ENCODE measurements around the gene GPC5.
"Not testable (repeated sequence)": the region's sequence is repeated elsewhere in the genome, so short reads cannot be mapped to it uniquely, and the experiment has no call there.

Gene GPC5

GRCh38 chr13:91893040-91893439 is 494.6 kb downstream of the GPC5 start:
- H3K27me3 ChIP-seq (ENCODE audit: insufficient read depth, insufficient read length), result no peaks in the 10 kb centered on the region
- H3K9ac ChIP-seq (ENCODE audit: insufficient read length, low read depth), result no peak overlapping the region
- no peaks in the 10 kb centered on the region for H3K36me3 ChIP-seq (ENCODE audit: insufficient read depth, insufficient read length, low read length)
- H3K4me3 ChIP-seq (ENCODE audit: insufficient read length, low read depth), result no peak overlapping the region
- no peak for DNase-seq (ENCODE audit: low read depth, low spot score)
- no peaks in the 10 kb centered on the region for H3K4me1 ChIP-seq (ENCODE audit: insufficient read depth, insufficient read length)
- TF ChIP-seq SUZ12 (IDR thresholded peaks at IDR 0.05; ENCODE audit: extremely low read depth, insufficient read depth, insufficient read length) (no peak), YY1 (IDR thresholded peaks at IDR 0.05; ENCODE audit: insufficient read depth, insufficient read length) (no peak), ZNF274 (IDR thresholded peaks at IDR 0.05; ENCODE audit: low read depth, low read length) (no peak)
- H3K9me3 ChIP-seq (ENCODE audit: insufficient read depth, low read length), result no peaks in the 10 kb centered on the region

DNA sequence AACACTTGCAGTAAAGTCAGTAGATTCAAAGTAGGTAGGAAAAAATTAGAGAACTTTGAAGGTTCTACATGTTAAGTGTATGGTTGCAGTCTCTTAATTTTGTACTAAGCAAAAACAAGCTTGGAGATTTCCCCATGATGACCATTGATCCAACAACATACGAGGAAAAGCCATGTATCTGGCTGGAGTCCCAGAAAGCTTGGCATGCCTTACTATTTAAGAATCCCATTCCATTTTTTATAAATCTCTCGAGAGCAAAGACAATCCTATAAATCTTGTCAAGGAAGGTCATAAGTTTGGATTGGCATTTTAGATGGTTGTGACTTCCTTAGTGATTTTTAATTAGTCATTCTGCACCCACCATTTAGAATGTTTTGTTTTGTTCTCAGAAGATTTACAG is 495.9 kb downstream of the GPC5 start:
- Histone ChIP-seq H3K4me1 (ENCODE audit: insufficient read depth, insufficient read length) (no peaks in the 10 kb centered on the region), H3K27me3 (ENCODE audit: insufficient read depth, insufficient read length) (no peaks in the 10 kb centered on the region), H3K36me3 (ENCODE audit: insufficient read depth, insufficient read length, low read length) (no peaks in the 10 kb centered on the region), H3K9ac (ENCODE audit: insufficient read length, low read depth) (no peak overlapping the region), H3K4me3 (ENCODE audit: insufficient read length, low read depth) (no peak overlapping the region), H3K9me3 (ENCODE audit: insufficient read depth, low read length) (no peaks in the 10 kb centered on the region)
- TF ChIP-seq ZNF274 (IDR thresholded peaks at IDR 0.05; ENCODE audit: low read depth, low read length), result no peak
- no peak for TF ChIP-seq SUZ12 (IDR thresholded peaks at IDR 0.05; ENCODE audit: extremely low read depth, insufficient read depth, insufficient read length)
- no peak for TF ChIP-seq YY1 (IDR thresholded peaks at IDR 0.05; ENCODE audit: insufficient read depth, insufficient read length)
- no peak for DNase-seq (ENCODE audit: low read depth, low spot score)

DNA sequence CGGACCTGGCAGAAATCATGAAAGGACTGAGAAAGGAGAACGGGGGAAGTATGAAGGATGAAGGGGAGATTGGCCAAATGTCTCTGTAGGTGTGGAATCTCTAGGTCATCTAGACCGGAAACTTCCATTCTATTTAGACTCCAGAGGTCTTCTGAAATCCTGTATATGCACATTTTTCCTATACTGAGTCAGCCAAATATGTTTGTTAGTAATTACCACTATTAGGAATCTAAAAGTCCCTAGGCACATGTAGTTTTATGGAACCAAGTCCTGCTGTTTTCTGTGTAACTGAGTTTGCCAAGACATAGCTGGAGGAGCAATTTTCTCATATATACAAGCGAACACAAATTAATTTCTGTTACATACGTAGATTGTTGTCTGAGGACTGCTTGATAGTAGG is 498.1 kb downstream of the GPC5 start:
- TF ChIP-seq SUZ12 (IDR thresholded peaks at IDR 0.05; ENCODE audit: extremely low read depth, insufficient read depth, insufficient read length), result no peak
- TF ChIP-seq ZNF274 (IDR thresholded peaks at IDR 0.05; ENCODE audit: low read depth, low read length), result no peak
- TF ChIP-seq YY1 (IDR thresholded peaks at IDR 0.05; ENCODE audit: insufficient read depth, insufficient read length), result no peak
- no peaks in the 10 kb centered on the region for H3K9me3 ChIP-seq (ENCODE audit: insufficient read depth, low read length)
- no peak overlapping the region for H3K4me3 ChIP-seq (ENCODE audit: insufficient read length, low read depth)
- H3K9ac ChIP-seq (ENCODE audit: insufficient read length, low read depth), result no peak overlapping the region
- H3K36me3 ChIP-seq (ENCODE audit: insufficient read depth, insufficient read length, low read length), result no peaks in the 10 kb centered on the region
- no peaks in the 10 kb centered on the region for H3K27me3 ChIP-seq (ENCODE audit: insufficient read depth, insufficient read length)
- no peaks in the 10 kb centered on the region for H3K4me1 ChIP-seq (ENCODE audit: insufficient read depth, insufficient read length)
- no peak for DNase-seq (ENCODE audit: low read depth, low spot score)

GRCh38 chr13:91898986-91899385 is 500.6 kb downstream of the GPC5 start:
- H3K4me3 ChIP-seq (ENCODE audit: insufficient read length, low read depth); H3K27me3 ChIP-seq (ENCODE audit: insufficient read depth, insufficient read length); H3K36me3 ChIP-seq (ENCODE audit: insufficient read depth, insufficient read length, low read length); DNase-seq (ENCODE audit: low read depth, low spot score); H3K4me1 ChIP-seq (ENCODE audit: insufficient read depth, insufficient read length); H3K9me3 ChIP-seq (ENCODE audit: insufficient read depth, low read length); H3K9ac ChIP-seq (ENCODE audit: insufficient read length, low read depth): not testable (repeated sequence)

GRCh38 chr13:91902291-91902690 is 503.9 kb downstream of the GPC5 start:
- no peak for DNase-seq (ENCODE audit: low read depth, low spot score)
- H3K27me3 ChIP-seq (ENCODE audit: insufficient read depth, insufficient read length), result no peaks in the 10 kb centered on the region
- TF ChIP-seq SUZ12 (IDR thresholded peaks at IDR 0.05; ENCODE audit: extremely low read depth, insufficient read depth, insufficient read length) (no peak), ZNF274 (IDR thresholded peaks at IDR 0.05; ENCODE audit: low read depth, low read length) (no peak), YY1 (IDR thresholded peaks at IDR 0.05; ENCODE audit: insufficient read depth, insufficient read length) (no peak)
- H3K4me3 ChIP-seq (ENCODE audit: insufficient read length, low read depth), result no peak overlapping the region
- H3K4me1 ChIP-seq (ENCODE audit: insufficient read depth, insufficient read length), result no peaks in the 10 kb centered on the region
- no peaks in the 10 kb centered on the region for H3K36me3 ChIP-seq (ENCODE audit: insufficient read depth, insufficient read length, low read length)
- H3K9me3 ChIP-seq (ENCODE audit: insufficient read depth, low read length), result no peaks in the 10 kb centered on the region
- no peak overlapping the region for H3K9ac ChIP-seq (ENCODE audit: insufficient read length, low read depth)

DNA sequence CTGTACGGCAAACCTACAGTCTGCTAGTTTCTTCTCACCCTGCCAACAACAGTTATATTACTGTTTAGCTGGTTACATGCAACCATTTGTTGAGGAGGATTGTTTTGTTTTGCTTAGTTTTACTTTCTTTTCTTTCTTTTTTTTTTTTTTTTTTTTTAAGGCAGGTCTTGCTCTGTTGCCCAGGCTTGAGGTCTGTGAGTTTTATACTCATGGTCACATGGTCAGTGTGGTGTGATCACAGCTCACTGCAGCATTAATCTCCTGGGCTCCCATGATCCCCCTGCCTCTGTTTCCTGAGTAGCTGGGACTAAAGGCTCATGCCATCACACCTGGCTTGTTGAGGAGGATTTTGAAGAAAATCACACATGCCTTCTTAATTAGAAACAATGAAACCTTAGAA is 505.6 kb downstream of the GPC5 start:
- Histone ChIP-seq H3K27me3 (ENCODE audit: insufficient read depth, insufficient read length) (no peaks in the 10 kb centered on the region), H3K4me3 (ENCODE audit: insufficient read length, low read depth) (no peak overlapping the region), H3K9ac (ENCODE audit: insufficient read length, low read depth) (no peak overlapping the region), H3K4me1 (ENCODE audit: insufficient read depth, insufficient read length) (no peaks in the 10 kb centered on the region), H3K36me3 (ENCODE audit: insufficient read depth, insufficient read length, low read length) (no peaks in the 10 kb centered on the region), H3K9me3 (ENCODE audit: insufficient read depth, low read length) (no peaks in the 10 kb centered on the region)
- no peak for DNase-seq (ENCODE audit: low read depth, low spot score)
- no peak for TF ChIP-seq YY1 (IDR thresholded peaks at IDR 0.05; ENCODE audit: insufficient read depth, insufficient read length)
- no peak for TF ChIP-seq SUZ12 (IDR thresholded peaks at IDR 0.05; ENCODE audit: extremely low read depth, insufficient read depth, insufficient read length)
- TF ChIP-seq ZNF274 (IDR thresholded peaks at IDR 0.05; ENCODE audit: low read depth, low read length), result no peak

- no peak for DNase-seq (ENCODE audit: low read depth, low spot score)
- no peak overlapping the region for H3K9ac ChIP-seq (ENCODE audit: insufficient read length, low read depth)
- H3K4me1 ChIP-seq (ENCODE audit: insufficient read depth, insufficient read length), result no peaks in the 10 kb centered on the region
- no peak for TF ChIP-seq YY1 (IDR thresholded peaks at IDR 0.05; ENCODE audit: insufficient read depth, insufficient read length)
- no peak for TF ChIP-seq SUZ12 (IDR thresholded peaks at IDR 0.05; ENCODE audit: extremely low read depth, insufficient read depth, insufficient read length)
- TF ChIP-seq ZNF274 (IDR thresholded peaks at IDR 0.05; ENCODE audit: low read depth, low read length), result no peak
- H3K4me3 ChIP-seq (ENCODE audit: insufficient read length, low read depth), result no peak overlapping the region
- no peaks in the 10 kb centered on the region for H3K9me3 ChIP-seq (ENCODE audit: insufficient read depth, low read length)
- no peaks in the 10 kb centered on the region for H3K27me3 ChIP-seq (ENCODE audit: insufficient read depth, insufficient read length)
- H3K36me3 ChIP-seq (ENCODE audit: insufficient read depth, insufficient read length, low read length), result no peaks in the 10 kb centered on the region
These were observed 506.2 kb downstream of the GPC5 start for GRCh38 chr13:91904597-91904996.

- H3K9ac ChIP-seq (ENCODE audit: insufficient read length, low read depth), result no peak overlapping the region
- no peaks in the 10 kb centered on the region for H3K9me3 ChIP-seq (ENCODE audit: insufficient read depth, low read length)
- H3K27me3 ChIP-seq (ENCODE audit: insufficient read depth, insufficient read length), result no peaks in the 10 kb centered on the region
- H3K4me1 ChIP-seq (ENCODE audit: insufficient read depth, insufficient read length), result no peaks in the 10 kb centered on the region
- no peaks in the 10 kb centered on the region for H3K36me3 ChIP-seq (ENCODE audit: insufficient read depth, insufficient read length, low read length)
- no peak overlapping the region for H3K4me3 ChIP-seq (ENCODE audit: insufficient read length, low read depth)
- DNase-seq (ENCODE audit: low read depth, low spot score), result no peak
- TF ChIP-seq YY1 (IDR thresholded peaks at IDR 0.05; ENCODE audit: insufficient read depth, insufficient read length), result no peak
- no peak for TF ChIP-seq ZNF274 (IDR thresholded peaks at IDR 0.05; ENCODE audit: low read depth, low read length)
- no peak for TF ChIP-seq SUZ12 (IDR thresholded peaks at IDR 0.05; ENCODE audit: extremely low read depth, insufficient read depth, insufficient read length)
These were observed 509.0 kb downstream of the GPC5 start for GRCh38 chr13:91907398-91907797.
